EL (cell line): ENCODE results near the gene TROAP.
"Not testable (repeated sequence)": the region's sequence is repeated elsewhere in the genome, so short reads cannot be mapped to it uniquely, and the experiment has no call there.

Experiments
- DNase-seq: peaks from one replicate; pipeline ENCODE4 v3.0.0-alpha.2; 2016

TROAP gene, protein sequence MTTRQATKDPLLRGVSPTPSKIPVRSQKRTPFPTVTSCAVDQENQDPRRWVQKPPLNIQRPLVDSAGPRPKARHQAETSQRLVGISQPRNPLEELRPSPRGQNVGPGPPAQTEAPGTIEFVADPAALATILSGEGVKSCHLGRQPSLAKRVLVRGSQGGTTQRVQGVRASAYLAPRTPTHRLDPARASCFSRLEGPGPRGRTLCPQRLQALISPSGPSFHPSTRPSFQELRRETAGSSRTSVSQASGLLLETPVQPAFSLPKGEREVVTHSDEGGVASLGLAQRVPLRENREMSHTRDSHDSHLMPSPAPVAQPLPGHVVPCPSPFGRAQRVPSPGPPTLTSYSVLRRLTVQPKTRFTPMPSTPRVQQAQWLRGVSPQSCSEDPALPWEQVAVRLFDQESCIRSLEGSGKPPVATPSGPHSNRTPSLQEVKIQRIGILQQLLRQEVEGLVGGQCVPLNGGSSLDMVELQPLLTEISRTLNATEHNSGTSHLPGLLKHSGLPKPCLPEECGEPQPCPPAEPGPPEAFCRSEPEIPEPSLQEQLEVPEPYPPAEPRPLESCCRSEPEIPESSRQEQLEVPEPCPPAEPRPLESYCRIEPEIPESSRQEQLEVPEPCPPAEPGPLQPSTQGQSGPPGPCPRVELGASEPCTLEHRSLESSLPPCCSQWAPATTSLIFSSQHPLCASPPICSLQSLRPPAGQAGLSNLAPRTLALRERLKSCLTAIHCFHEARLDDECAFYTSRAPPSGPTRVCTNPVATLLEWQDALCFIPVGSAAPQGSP

DNA sequence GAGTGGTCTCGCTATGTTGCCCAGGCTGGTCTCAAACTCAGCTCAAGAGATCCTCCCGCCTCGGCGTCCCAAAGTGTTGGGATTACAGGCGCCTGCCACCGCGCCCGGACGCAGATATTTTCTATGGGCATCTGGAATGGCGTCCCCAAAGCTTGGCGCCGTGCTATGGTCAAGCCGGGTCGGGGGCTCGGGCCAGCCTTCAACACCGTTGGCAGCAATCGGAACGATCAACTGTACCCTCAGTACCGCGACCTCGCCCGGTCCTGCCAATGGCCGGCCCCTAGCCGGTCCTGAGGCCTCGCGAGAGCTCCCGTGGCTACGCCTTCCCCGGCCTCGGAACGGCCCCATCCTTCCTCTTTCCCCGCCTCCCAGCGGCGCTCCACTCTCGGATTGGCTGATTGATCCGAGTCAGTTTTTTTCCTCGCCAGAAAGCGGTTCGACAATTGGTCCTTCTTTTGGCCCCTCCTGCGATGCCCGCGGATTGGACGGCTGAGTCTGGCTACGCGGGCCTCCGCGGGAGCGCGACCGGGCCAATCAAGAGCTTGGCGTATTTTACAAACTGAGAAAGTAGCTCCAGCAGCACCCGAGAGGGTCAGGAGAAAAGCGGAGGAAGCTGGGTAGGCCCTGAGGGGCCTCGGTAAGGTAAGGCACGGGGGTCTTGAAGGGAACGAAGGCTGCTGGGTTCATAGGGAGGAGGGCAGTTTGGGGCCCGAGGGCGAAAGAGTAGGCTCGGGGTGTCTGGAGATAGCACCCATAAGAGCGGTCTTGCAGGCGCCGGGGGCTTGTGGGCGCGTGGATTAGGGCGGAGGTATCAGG is at the start of gene TROAP:
Gene TROAP (plus strand): TSS at position 548 of the 816 bp plus-strand sequence. CDS start 354 bp downstream, outside the sequence.
- peak; percentile 99 for DNase-seq

DNA sequence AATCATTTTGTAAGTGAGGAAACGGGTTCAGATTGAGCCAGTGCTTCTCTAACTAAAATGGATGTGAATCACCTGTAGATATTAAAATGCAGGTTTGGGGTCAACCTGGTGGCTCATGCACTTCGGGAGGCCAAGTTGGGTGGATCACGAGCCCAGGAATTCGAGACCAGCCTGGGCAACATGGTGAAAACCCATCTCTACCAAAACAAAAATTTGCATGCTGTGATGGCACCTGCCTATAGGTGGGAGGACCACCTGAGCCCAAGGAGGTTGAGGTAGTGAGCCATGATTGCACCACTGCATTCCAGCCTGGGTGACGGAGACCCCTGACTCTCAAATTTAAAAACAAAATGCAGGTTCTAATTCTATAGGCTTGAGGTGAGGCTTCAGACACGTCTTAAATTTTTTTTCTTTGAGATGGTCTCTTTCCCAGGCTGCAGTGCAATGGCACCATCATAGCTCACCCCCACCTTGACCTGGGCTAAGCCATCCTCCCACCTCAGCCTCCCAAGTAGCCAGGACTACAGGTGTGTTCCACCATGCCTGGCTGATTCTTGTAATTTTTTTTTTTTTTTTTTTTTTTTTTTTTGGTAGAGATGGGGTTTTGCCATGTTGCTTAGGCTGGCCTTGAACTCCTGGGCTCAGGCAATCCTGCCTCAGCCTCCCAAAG is 49.2 kb upstream of the TROAP start:
- DNase-seq, result no peak

DNA sequence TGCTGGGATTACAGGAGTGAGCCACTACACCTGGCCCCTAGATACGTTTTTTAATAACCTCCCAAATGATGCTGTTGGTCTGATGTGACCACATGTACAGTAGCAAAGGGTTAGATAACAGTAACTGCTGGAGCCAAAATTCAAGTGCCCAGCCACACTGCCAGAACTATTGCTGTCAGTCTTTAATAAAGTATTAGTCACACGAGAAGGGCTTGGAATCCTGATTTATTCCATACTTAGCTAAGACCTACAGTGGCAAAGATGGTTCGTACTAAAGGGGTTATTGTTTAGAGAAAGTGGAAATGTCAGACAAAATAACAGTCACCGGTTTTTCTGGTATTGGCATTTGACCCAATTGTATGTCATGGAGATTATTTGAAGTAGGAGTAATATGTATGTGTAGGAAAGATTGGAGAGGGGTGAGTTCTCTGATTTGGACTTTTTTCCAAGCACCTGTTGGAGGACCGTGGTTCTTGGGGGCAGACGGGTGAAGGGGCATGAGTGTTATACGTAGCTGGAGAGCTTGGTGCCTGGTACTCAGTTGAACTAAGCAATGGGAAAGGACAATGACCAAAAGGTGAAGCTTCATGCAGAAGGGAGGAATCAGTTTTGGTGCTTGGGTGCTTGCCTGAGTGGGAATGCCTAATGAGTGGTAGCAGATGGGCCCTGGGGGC is 48.5 kb upstream of the TROAP start:
- DNase-seq, result no peak

DNA sequence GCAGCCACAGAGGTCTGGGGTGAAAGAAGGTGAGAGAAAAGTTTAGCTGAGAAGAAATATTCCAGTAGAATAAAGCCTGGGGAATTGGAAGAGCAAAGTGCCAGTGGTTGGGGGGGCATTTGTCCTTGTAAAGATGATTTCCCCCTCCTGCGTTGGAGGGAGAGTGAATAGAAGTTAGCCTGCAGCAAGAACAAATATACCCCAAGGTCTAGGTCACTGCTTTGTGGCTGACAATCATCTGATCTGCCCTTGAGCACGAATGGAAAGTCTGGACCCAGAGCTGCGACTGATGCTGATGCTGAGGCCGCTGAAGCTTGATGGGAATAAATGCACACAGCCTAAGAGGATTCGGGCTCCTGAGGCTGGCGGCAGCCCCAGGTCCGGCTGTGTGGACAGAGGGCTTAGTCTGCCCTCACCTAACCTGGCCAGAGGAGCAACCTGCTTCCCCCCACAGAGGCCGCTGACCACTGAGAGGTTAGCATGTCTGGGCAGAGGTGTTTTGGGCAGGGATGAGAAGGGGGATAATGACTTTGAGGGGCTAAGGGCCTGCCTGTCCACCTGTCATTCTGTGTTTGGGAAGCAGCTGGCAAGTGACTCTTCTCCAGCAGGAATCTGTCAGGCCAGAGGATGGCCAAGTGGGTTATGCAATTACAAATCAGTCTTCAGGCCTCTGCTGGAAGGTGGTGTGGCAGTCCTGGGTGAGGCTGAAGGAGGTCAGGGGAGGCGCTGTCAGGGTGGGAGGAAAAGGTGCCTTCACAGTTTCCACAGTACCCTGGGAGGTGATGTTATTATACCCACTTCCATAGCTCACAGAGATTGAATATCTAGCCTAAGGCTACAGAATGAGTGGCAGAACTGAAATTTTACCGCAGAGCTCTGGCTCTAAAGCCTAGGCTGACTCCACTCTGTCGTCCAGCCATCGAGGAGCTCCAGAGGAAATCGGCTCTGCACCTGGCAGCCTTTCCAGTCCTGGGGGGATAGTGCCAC is 46.5 kb upstream of the TROAP start:
- DNase-seq, result no peak

DNA sequence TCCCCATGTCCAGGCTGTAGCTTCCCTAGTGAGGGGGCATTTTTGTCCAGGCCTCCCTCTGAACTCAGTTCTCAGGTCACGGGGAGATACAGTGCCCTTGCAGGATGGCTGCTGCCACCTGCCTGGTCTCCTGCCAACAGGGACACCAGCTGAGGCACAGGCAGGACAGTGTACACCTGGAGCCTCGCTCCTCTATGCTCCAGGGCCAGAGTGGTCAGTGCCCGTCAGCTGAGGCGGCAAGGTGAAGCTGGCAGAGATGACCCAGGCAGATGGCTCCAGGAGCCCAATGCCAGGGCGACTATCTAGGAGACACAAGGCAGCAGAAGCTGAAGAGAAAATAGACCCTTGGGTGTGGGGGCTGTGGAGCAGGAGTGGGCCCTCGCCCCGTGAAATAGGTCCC is 45.6 kb upstream of the TROAP start:
- no peak for DNase-seq

DNA sequence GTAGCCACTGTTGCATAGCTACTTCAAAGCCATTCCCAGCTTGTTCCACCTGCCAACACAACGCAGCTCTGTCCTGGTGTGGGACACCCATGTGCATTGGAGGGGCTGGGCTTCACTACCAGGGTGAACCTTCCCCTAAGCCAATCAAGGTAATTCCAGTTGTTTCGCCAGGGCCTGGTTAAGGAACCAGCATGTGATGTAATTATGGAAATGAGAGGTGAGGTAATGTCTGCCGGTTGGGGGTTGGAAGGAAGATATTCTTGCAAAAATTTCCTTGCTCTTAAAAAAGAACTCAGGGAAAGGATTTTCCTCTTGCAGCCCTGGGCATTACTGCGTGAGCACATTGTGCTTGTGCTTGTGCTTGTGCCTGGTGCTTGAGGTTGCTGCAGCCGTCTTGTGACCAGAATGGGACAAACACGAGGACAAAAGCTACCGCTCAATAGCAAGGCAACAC is 43.3 kb upstream of the TROAP start:
- DNase-seq, result no peak

DNA sequence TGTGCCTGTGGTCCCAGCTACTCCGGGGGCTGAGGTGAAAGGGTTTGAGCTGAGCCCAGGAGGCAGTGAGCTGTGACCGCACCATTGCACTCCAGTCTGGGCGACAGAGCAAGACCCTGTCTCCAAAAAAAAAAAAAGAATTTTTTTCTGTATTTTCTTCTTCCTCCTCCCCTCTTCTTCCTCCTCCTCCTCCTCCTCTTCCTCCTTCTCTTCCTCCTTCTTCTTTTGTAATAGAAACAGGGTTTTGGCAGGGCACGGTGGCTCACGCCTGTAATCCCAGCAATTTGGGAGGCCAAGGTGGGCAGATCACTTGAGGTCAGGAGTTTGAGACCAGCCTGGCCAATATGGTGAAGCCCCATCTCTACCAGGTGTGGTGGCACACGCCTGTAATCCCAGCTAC is 42.5 kb upstream of the TROAP start:
- not testable (repeated sequence) for DNase-seq

DNA sequence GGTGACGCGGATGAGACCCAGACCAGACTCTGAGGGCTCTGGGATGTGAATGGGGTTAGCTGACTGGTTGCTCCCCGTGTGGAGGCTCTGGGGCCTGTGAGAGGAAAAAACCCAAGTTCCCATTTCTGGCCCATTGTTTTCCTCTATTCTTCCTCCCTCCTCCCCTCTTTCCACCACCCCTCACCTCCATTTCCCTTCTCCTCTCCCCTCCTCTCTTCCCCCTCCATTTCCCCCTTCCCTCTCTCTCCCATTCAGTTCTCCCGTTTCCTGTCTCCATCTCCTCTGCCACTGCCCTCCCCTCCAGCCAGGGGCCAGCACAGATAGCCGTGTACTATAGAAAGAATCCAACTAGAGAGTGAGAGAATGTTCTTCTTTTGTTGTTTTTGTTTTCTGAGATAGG is 40.8 kb upstream of the TROAP start:
- DNase-seq, result no peak

DNA sequence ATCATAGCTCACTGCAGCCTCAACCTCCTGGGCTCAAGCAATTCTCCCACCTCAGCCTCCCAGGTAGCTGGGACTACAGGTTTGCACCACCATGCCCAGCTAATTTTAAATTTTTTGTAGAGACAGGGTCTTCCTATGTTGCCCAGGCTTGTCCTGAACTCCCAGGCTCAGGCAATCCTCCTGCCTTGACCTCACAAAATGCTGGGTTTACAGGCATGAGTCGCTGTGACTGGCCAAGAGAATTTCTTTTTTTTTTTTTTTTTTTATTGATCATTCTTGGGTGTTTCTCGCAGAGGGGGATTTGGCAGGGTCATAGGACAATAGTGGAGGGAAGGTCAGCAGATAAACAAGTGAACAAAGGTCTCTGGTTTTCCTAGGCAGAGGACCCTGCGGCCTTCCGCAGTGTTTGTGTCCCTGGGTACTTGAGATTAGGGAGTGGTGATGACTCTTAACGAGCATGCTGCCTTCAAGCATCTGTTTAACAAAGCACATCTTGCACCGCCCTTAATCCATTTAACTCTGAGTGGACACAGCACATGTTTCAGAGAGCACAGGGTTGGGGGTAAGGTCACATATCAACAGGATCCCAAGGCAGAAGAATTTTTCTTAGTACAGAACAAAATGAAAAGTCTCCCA is 40.2 kb upstream of the TROAP start:
- DNase-seq, result not testable (repeated sequence)

DNA sequence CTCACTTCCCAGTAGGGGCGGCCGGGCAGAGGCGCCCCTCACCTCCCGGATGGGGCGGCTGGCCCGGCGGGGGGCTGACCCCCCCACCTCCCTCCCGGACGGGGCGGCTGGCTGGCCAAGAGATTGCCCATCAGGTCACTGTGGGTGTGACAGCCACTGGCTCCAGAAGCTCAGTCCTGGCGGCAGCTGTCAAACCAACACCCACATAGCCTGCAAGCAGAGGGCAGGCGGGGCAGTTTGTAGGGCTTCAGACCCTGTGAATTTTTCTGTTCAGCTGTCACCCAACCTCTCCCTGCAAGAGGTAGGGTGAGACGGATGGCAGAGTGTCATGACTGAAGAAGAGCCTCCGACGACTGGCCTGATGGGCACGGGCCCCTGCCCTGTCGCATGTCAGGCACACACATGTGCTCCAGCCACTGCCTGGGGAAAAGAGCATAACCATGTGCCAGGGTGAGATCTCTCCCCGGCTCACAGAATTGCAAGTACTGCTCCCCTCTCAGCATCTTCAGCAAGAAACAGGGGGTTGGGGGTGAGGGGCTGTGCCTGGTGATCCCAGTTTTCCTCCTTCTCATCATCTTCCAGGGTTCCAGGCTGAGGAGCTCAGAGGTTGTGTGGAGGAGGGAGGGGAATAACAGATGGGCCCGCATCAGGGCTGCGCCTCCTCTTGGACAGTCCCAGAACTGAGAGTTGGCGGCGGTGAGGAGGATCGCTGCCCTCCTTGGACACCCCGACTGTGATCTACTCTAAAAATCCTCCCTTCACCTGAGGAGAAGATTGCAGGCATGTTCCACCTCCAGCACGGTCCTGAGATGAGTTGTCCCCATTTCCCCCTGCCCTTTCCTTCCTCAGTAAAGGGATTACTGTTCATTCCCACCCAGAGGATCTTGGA is 39.3 kb upstream of the TROAP start:
- no peak for DNase-seq

DNA sequence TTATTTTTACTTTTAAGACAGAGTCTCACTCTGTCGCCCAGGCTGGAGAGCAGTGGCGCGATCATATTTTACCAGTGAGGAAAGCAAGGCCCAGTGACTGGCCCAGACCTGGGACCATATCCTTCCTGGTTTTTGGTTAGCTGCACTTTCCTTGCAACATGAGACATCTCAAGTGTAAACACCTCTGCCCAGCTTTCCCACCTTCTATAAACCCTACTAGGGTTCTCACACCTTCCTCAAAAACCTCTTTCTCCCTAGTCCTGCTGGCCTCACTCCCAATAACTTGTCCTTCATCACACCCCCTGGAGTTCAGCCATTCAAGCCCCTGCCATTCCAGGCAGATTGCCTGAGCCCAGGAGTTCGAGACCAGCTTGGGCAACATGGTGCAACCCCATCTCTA is 38.4 kb upstream of the TROAP start:
- DNase-seq, result no peak

DNA sequence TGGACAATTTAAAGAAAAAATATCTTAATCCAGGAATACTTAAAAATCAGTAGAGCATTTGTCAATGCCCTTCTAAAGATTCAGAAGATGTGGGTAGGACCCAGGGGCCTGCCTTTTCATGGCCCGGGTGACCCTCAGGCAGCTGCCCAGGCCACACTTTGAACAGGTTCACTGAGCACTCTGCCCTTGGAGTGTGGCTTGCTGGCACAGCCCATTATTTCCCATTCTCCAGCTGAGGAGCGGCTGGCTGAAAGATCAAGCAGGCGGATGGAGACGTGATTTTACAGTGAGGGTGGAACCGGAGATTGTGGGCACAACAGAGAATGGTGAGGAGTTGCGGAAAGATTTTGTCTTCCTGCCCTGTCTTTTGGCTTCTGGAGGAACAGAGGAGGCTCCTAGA is 35.2 kb upstream of the TROAP start:
- DNase-seq, result no peak

DNA sequence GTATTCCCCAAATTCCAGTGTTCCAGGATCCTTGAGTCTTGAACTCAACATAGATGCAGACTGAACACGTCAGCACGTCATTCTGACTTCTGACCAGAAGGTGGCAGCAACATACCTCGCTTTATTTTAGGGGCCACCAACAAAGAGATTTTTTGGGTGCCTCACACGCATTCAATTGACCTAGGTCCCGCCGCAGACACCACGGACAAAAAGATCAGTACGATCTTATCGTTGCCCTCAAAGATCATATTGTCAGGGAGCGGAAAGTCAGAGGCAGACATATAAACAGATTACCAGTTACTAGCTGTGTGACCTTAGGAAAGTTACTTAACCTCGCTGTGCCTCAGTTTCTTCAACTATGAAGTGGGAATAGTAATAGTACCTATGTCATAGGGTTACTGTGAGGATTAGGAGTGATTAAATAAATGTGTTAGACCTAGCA is 34.6 kb upstream of the TROAP start:
- DNase-seq, result peak; percentile 66

DNA sequence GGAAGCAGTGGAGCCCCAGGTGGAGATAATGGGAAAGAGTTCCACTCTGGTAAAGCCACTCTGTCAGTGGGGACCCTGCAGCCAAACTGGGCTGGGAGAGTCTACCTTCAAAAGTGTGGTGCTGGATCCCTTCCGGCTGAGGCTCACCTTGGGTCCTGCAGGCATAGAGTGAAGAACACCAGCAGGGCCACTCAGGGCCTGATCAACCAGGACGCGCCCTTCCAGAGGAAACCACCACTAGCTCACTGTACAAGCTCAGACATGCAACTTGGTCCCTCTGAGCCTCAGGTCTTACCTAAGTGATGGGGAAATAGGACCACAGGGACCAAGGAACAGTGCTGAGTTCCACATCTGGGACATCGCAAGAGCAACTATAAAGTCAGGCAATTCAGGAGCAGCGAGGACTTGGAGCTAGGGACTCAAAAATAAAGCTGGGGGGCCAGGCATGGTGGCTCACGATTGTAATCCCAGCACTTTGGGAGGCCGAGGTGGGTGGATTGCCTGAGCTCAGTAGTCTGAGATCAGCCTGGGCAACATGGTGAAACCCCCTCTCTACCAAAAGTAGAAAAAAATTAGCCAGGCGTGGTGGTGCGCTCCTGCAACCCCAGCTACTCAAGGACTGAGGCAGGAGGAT is 34.0 kb upstream of the TROAP start:
- DNase-seq, result no peak

DNA sequence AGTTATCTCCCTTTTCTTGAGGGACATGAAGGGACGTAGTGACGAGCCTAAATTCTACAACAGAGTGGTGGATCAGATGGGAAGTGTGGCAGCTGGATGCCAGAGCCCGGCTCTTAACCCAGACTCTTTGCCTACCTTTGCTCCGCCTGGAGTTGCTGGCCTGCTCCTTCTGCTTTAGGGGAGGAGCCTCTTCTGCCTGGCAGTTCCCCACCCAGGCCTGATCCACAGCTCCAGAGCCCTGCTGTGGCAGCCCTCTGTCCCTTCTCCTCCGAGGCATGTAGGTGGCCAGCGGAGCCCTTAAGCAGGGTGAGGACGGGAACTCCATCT is 30.4 kb upstream of the TROAP start:
- no peak for DNase-seq

DNA sequence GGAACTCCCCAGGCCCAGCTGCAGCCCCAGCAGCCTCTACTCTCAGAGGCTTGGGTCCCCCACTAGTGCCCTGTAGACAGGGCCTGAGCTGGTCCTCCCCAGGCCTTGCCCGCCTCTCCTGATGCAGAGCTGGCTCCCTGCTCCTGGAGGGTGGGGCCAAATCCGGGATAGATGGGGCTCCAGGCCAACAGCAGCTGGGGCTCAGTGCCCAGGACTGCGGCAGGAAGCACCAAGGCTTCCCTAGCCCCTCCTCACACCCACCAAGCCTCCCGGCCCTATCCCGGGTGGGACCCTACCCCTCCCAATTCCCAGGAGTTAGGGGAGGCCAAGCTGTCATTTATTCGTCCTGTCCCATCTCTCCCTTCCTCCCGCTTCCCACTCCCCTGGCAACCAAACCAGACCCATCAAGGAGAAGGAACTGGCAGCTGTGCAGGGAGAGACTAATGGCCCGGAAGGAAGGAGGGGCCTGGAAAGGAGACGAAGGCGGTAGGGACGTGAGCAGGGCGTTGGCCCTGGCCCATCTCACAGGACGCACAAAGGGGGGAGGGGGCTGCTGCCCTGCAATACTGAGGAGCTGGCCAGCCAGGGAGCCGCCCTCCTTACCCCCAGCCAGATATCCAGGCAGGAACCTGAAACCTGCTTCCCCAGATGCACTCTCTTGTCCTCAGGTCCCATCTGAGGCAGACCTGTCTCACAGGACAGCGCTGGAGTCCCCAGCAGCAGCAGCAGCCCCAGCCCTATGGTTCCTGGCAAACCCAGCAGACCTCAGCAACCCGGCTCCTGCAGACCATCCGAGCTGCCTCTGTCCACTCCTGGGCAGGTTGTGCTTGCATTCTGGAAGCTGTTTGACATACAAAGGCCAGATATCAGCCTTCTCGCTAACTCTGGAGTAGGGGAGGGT is 29.7 kb upstream of the TROAP start:
- no peak for DNase-seq

DNA sequence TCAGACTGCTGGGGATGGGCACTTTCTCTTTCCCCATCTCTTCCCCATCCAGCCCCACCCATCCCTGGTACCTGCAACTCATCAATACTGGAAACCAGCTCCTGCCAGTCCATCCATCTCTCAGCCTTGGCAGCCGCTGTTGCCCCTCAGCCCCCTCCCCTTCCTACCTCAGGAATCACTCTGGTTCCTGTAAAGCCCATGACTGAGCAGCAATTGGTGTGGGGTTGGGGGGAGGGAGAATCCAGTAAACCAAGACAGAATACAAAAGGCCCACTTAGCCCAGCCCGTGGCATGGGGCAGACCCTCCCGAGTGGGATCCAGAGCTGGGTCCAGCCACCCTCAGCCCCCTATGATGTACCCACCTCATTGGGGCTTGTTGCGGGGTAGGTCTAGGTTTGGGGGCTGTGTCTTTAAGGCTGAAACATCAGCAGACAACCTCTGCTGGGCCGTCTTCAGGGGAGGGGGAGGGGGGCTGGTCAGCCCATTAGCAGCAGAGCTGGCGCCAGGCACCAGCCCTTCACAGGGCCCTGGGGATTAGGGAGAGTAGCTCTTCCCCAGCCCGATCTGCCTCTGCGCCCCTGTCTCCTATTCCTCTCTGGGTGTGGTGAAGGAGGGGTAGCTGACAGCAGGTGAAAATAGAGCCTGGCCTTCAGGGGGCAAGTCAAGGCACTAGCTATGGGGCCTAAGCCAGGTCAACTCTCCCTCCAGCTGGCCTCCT is 28.8 kb upstream of the TROAP start:
- DNase-seq, result no peak
